Mesothelial cell of epicardium (in vitro differentiated cells): ENCODE data around the gene CCL20. TPM values are rescaled to one million over a fixed set of nuclear protein-coding genes. Genes with fewer than 3 reads are reported as not detected.
"Not testable (repeated sequence)": the region's sequence is repeated elsewhere in the genome, so short reads cannot be mapped to it uniquely, and the experiment has no call there.

Experiments
- DNase-seq, 2 experiments: peaks; one replicate each; pipeline ENCODE4 v3.0.0; 2021; ENCODE audit warnings: low spot score in 2 of 2; ENCODE audit not compliant: unreplicated experiment in 2 of 2
- H3K27ac Mint-ChIP-seq: 2 replicates; pipeline ENCODE4 v1.8.0; 2021; ENCODE audit warnings: mixed read lengths
- H3K27me3 Mint-ChIP-seq: 2 replicates; pipeline ENCODE4 v1.8.0; 2021; ENCODE audit warnings: low read depth, mixed read lengths
- H3K36me3 Mint-ChIP-seq: 2 replicates; pipeline ENCODE4 v1.8.0; 2021; ENCODE audit warnings: mixed read lengths
- H3K4me1 Mint-ChIP-seq: 2 replicates; pipeline ENCODE4 v1.8.0; 2021; ENCODE audit warnings: mixed read lengths
- H3K4me3 Mint-ChIP-seq: 2 replicates; pipeline ENCODE4 v1.8.0; 2021; ENCODE audit warnings: mild to moderate bottlenecking, moderate library complexity, mixed read lengths
- H3K9me3 Mint-ChIP-seq: 2 replicates; pipeline ENCODE4 v1.8.0; 2021; ENCODE audit warnings: mixed read lengths
- total RNA-seq: library from RNA; stranded (reverse); gene quantifications from 3 replicates; pipeline ENCODE4 v1.2.1, GENCODE V29; 2021
- TF ChIP-seq, protein P1 (sequence below): fragments of 200-600 bp; sonication (generic); IDR thresholded peaks from one replicate; pipeline ENCODE4 v1.5.0; 2021; ENCODE audit warnings: antibody characterized with exemption; ENCODE audit not compliant: unreplicated experiment

Gene CCL20
- total RNA-seq, 1 donor from 2014 or later: 0.36 TPM

DNA sequence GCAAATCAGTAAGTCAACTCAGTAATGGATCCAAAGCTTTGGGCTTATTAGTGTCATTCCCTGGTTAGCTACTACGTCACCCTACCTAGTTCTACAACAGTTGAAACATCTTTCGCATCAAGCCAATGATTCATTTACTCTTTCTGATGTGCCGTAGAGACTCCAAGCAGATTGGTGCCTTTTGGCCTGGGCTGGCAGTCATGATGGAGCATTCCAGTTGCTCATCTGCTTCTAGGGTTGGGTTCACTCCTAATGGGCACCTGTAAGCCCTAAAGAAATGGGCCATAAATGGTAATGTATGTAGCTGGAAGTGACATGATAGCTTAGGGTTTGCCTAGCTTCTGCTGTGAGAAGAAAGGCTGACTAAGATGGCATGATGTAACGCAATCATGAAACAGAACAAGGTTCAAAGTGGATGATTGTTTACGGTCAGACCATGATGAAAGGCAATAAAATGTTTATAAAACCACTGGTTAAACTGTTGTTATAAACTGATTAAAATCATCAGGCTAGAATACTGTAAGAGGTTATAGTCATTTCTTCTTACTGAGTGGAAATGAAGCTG lies 20.4 kb upstream of the CCL20 start:
- Mint-ChIP-seq H3K9me3 (no peaks in the 10 kb centered on the region), H3K27ac (no peak overlapping the region), H3K27me3 (no peaks in the 10 kb centered on the region), H3K4me1 (no peaks in the 10 kb centered on the region), H3K4me3 (no peak overlapping the region), H3K36me3 (no peaks in the 10 kb centered on the region)
- TF ChIP-seq, protein P1, sequence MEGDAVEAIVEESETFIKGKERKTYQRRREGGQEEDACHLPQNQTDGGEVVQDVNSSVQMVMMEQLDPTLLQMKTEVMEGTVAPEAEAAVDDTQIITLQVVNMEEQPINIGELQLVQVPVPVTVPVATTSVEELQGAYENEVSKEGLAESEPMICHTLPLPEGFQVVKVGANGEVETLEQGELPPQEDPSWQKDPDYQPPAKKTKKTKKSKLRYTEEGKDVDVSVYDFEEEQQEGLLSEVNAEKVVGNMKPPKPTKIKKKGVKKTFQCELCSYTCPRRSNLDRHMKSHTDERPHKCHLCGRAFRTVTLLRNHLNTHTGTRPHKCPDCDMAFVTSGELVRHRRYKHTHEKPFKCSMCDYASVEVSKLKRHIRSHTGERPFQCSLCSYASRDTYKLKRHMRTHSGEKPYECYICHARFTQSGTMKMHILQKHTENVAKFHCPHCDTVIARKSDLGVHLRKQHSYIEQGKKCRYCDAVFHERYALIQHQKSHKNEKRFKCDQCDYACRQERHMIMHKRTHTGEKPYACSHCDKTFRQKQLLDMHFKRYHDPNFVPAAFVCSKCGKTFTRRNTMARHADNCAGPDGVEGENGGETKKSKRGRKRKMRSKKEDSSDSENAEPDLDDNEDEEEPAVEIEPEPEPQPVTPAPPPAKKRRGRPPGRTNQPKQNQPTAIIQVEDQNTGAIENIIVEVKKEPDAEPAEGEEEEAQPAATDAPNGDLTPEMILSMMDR: no peak
- no peak for DNase-seq

GRCh38 chr2:227796045-227796711 lies 17.5 kb upstream of the CCL20 start:
- no peaks in the 10 kb centered on the region for H3K4me1 Mint-ChIP-seq
- no peaks in the 10 kb centered on the region for H3K27me3 Mint-ChIP-seq
- no peaks in the 10 kb centered on the region for H3K9me3 Mint-ChIP-seq
- TF ChIP-seq, protein P1: no peak
- H3K36me3 Mint-ChIP-seq: no peaks in the 10 kb centered on the region
- H3K27ac Mint-ChIP-seq: no peak overlapping the region
- no peak for DNase-seq
- H3K4me3 Mint-ChIP-seq: no peak overlapping the region

DNA sequence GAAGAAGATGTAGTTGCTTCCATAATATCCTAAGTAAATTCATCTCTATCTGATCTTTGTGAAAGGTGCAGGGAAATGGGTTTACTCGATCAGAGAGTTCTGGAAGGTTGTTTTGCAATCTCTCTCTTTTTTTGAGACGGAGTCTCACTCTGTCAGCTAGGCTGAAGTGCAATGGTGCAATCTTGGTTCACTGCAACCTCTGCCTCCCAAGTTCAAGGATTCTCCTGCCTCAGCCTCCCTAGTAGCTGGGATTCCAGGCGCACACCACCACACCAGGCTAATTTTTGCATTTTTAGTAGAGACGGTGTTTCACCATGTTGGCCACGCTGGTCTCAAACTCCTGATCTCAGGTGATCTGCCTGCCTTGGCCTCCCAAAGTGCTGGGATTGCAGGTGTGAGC lies 16.9 kb upstream of the CCL20 start:
- H3K9me3 Mint-ChIP-seq, H3K27me3 Mint-ChIP-seq, DNase-seq, H3K4me3 Mint-ChIP-seq, H3K4me1 Mint-ChIP-seq, H3K36me3 Mint-ChIP-seq, H3K27ac Mint-ChIP-seq: not testable (repeated sequence)

DNA sequence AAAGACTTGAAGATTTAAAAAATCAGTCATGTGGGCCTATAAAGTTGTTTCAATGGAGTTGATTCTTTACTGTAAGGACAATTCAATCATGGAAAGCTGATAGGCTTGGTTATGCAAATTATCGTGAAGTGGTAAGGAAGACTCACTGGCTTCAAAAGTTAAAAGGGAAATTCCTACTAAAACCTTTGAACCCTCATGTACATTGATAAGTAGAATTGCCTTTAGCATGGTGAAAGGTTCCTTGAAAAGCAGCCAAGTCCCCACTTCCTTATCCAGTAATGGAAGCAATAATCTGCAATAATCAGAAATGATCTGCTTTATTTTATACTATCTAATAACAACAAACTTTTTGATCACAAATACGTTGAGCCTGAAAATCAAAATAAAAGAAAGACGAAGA lies 14.4 kb upstream of the CCL20 start:
- no peak for DNase-seq
- no peak overlapping the region for H3K4me3 Mint-ChIP-seq
- no peaks in the 10 kb centered on the region for H3K36me3 Mint-ChIP-seq
- no peaks in the 10 kb centered on the region for H3K27me3 Mint-ChIP-seq
- H3K4me1 Mint-ChIP-seq: no peaks in the 10 kb centered on the region
- TF ChIP-seq, protein P1: no peak
- no peaks in the 10 kb centered on the region for H3K9me3 Mint-ChIP-seq
- H3K27ac Mint-ChIP-seq: no peak overlapping the region

GRCh38 chr2:227802882-227803281 lies 10.8 kb upstream of the CCL20 start:
- no peak for DNase-seq
- TF ChIP-seq, protein P1: no peak
- Mint-ChIP-seq H3K27ac (no peak overlapping the region), H3K4me1 (no peaks in the 10 kb centered on the region), H3K9me3 (no peaks in the 10 kb centered on the region), H3K36me3 (no peaks in the 10 kb centered on the region), H3K4me3 (no peak overlapping the region), H3K27me3 (no peaks in the 10 kb centered on the region)

- TF ChIP-seq, protein P1: no peak
- Mint-ChIP-seq H3K27me3 (no peaks in the 10 kb centered on the region), H3K4me1 (no peaks in the 10 kb centered on the region), H3K4me3 (no peak overlapping the region), H3K27ac (no peak overlapping the region), H3K9me3 (peaks cover 7% of the 10 kb centered on the region), H3K36me3 (no peaks in the 10 kb centered on the region)
- DNase-seq: no peak
Observed at GRCh38 chr2:227804975-227805374, 8.7 kb upstream of the CCL20 start.
